CD4-positive, alpha-beta T cell treated with Interleukin-17A for 4 hours (primary cell): ENCODE data around the gene CCDC157.
"Not testable (repeated sequence)": the region's sequence is repeated elsewhere in the genome, so short reads cannot be mapped to it uniquely, and the experiment has no call there.

ENCODE experiments used
- DNase-seq: peaks from one replicate; pipeline ENCODE4 v3.0.0-alpha.2; 2020; ENCODE audit warnings: mixed read lengths

The CCDC157 gene

DNA sequence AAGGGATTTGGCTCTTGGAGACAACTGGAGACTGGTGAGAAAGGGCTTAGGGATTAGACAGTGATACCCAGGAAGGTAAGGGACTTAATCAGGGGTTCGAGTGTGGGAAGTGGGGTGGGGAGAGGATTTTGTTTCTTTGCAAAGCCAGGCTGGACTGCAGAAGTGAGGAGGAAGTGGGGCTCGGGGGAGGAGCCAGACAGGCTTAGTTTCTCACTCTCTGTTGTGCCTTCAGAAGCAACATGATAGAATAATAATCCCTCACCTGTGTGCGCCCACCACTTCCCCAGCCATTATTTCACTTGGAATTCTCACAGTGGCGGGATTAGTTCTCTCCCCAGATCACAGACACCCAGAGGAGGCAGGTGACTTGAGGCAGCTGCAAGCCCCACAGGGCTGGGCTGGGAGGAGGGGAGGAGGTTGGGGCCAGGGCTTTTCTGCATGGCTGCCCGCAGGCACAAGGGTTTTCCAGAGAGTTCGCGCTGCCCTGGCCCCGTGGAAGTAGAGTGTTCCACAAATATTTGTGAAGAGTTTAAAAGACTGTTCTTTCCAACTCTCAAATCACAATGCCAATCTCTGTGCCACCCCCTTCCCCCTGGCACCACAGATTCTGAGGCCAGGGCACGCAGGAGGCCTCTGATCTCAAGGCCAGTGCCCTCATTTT is 36.0 kb downstream of the CCDC157 start:
- peak; percentile 31 for DNase-seq

DNA sequence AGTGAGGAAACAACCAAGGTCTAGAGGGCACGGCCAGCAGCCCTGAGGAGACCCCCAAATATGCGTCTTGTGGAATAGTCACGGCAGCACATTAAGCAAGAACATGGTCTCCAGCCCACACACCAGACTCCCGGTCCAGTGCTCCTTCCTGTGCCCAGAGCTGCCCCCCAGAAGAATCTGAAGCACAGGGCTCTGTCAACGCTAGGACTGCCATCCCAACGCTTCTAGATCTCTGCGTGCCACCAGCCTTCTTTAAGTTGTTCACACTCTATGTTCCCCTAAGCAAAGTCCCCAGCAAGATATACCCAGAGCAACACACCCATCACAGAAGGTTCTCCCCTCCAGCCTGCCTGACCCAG is 36.5 kb downstream of the CCDC157 start:
- no peak for DNase-seq

DNA sequence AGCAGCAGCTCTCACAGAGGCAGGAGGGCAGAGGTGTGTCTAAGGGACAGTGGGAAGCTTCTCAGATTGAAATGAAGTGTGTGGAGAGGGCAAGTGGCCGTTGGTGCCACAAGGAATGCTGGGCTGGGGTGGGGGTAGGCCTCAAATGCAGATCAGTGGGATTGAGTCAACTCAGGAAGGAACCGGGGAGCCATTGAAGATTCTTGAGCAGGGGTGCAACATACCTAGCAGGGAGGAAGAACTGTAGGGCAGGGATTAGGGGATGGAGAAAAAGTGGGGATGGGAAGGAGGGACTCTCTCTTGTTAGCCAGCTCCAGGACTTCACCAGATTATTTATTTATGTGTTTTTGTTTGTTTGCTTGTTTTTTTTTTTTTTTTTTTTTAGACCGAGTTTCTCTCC is 37.1 kb downstream of the CCDC157 start:
- DNase-seq: no peak

DNA sequence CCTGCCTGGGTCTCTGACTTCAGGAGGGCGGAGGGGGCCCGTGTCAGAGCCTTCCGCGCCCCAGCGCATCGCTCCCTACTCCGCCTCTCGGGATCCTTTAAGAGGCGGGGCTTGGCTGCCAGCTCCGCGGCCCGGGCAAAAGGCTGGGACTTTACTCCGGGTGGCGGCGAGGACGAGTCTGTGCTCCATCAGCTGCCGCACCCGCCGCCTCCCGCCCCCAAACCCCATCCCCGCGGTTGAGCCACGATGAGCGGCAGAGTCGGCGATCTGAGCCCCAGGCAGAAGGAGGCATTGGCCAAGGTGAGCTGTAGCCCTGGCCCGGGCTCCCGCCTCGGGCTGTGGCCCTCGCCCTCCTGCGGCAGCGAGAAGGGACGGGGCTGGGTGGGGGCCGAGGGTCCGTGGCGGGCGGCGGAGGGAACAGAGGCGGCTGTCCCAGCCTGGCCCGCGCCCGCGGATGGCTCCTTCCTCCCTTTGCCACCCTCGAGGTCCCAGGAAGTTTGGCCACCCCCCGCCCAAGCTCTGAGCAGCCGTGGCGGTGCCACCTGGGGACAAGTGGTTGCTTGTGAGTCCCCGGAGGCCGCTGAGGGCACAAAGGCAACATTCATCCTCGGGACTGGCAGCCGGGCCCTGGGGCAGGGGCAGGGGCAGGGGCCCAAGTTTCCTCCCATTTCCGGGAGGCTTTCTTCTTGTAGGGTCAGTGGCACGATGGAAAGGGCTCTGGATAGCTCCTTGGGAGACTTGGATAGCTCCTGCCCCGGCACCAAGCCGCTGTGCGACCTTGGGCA is 40.3 kb downstream of the CCDC157 start, which contains the start of gene SEC14L2:
Gene SEC14L2, plus strand, starts transcription at position 148 of the 785 bp plus-strand sequence. Its CDS starts 99 bp downstream, at position 247.
- DNase-seq: peak; percentile 78

DNA sequence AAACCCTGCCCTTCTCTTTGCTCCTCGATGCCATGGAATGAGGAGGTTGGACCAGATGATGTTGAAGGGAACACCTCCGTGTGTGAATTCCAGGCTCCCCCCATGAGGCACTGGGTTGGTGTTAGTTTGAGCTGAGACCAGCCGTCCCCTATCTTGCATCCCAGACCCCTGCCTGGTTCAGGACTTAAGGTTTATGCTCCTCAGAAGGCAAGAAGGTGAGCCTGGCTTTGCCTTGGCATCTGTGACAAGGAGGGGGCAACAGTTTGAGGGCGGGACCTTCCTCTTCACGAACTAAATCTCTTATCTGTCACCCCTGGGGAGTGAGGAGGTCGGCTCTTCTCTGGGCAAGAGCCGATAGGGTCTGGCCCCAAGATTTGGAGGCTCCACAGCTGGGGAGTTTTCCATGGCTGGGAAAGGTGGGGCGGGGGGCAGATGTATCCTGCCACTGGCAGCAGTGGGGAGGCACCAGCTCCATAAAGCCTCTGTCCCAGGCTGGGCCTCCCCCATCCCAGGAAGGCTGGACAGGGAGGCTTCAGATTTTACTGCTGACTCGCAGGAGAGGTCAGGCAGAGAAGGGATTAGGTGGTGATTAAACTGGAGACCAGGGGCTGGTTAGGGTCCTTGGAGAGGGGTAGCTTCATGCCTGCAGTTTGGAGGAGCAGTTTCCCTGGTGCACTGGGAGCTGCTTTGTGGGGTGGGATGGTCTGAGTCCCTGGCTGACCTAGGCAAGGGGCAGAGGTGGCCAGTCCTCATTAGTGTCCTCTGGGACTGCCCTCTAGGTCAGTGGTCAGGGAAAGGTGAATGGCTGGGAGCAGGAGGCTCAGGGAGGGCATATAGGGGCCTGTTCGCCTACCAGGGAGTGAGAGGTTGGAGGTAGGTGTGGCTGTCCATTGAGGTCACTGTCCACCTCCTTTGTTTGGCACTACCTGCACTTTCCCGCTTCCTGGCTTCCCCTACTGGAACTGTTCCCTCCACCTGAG is 41.1 kb downstream of the CCDC157 start:
- peak; percentile 24 for DNase-seq

DNA sequence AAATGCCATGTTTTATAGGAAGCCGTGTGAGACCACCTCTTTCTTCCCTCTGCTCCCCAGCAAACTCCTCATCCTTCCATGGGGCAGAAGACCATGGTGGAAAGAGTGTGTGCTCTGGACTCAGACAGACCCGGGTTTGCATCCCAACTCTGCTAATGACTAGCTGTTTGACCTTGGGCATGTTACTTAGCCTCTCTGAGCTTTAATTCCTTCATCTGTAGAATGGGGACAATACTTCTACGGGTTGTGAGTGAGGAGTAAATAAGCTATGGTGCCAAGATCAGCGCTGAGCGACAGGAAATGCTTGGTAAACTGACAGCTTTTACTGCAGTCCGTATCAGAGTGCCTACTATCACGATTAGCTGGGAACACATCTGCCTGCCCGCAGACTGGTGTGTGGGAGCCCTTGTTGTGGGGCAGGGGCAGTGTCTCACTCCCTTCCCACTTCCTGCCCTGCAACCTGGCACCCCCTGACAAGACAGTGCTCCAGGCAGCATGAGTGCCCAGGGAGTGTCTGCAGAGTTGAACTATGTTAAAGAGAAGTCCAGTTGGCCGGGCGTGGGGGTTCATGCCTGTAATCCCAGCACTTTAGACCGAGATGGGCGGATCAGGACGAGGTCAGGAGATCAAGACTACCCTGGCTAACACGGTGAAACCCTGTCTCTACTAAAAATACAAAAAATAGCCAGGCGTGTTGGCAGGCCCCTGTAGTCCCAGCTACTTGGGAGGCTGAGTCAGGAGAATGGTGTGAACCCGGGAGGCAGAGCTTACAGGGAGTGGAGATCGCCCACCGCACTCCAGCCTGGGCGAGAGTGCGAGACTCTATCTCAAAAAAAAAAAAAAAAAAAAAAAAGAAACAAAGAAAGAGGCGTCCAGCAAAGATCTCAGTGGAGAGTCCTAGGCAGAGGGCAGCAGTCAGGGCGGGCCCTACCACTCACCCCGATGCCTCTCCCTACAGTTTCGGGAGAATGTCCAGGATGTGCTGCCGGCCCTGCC is 42.2 kb downstream of the CCDC157 start:
- DNase-seq: peak; percentile 41

DNA sequence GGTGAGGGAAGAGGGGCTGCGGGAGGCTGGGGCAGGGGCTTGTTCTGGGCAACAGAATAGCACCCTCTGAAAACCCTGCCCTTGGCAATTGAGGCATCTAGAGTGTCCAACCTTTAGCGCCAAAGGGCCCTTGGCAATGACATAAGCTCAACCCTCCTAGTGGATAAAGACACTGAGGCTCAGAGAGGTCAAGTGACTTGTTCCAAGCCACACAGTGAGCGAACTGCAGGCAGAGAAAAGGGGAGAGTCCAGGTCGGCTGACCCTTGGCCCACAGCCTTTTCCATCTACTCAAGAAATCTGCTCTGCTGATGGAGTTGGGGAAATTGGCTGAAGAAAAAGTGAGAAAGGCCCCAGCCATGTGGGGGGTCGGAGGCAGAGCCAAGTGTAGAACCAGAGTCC is 42.9 kb downstream of the CCDC157 start:
- no peak for DNase-seq

DNA sequence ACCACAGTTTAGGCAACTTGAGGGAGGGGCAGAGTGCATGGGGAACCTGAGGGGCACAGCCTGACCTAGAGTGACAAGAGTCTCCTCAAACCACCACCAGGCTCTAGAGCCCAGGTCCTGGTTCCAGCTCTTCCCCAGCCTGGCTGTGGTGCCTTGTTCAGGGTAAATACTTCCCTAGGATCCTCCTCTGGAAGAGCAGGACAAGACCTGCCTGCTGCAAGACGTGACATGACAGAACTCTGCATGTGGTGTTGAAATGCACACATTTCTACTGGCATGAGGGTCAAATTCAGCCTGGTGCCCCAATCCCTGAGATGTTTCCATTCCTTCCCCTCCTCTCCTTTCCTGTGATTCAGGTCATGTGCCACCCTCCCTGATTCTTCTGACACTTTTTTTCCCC is 43.4 kb downstream of the CCDC157 start:
- no peak for DNase-seq

DNA sequence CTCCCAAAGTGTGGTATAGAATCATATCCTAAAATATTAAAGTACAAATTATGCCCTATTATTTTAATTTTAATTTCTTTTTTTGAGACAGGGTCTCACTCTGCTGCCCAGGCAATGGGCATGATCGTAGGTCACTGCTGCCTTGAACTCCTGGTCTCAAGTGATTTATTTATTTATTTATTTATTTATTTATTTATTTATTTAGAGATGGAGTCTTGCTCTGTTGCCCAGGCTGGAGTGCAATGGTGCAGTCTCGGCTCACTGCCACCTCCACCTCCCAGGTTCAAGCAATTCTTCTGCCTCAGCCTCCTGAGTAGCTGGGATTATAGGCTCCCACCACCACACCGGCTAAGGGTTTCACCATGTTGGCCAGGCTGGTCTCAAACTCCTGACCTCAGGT is 44.2 kb downstream of the CCDC157 start:
- not testable (repeated sequence) for DNase-seq

DNA sequence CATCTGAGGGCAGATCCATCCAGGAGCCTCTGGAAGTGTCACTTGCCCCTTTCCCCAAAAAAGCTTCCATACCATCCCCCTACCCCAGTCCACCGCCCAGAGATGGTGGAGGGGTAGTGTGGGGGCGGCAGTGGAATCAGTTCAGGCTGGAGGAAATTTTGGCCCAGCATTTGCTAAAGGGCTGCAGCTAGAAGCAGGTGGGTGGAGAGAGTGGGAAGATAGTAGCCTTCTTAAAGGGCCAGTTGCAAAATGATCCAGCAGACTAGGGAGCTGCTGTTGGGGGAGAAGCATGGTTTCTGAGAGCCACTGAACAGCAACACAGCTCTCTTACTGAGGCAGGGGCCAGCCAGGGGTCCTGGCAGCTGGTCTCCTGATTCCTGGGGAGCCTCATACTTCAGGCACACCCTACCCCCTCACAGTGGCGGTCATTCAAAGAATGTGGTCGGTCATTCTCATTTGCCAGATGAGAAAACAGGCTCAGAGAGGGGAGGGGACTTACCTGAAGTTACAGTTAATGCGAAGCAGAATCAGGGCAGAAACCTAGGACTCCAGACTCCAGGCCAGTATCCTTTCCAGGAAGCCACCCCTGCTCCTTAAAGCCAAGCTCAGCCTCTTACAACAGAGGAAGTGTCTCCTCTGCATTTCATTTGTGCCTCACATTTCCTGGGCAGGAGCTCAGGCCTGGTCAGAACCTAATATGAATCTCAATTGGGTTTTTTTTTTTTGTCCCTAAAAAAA is 45.4 kb downstream of the CCDC157 start:
- DNase-seq: no peak

DNA sequence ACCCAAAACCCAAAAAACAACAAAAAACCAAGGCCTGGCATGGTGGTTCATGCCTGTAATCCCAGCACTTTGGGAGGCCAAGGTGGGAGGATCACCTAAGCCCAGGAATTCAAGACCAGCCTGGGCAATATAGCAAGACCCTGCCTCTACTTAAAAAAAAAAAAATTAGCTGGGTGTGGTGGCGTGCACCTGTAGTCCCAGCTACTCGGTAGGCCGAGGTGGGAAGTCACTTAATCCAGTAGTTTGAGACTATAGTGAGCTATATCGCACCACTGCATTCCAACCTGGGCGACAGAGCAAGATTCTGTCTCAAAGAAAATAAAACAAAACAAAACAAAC is 45.9 kb downstream of the CCDC157 start:
- DNase-seq: not testable (repeated sequence)

DNA sequence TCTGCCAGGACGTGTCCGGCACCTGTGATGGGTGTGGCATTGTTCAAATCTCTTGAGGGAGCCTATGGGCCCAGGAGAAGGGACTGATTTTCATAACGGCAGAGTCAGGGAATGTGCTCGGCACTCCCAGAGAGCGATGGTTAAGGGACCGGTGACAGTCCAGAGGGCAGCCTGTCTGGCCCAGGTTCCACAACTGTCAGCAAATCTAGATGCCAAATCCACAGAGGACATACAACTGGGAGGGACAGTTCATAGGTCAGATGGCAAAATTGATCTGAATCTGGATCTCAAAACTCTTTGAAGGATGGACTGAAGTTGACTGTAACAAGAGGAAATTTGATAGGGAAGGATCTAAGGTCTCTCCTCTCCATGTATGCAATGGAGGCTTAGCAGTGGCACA is 47.5 kb downstream of the CCDC157 start:
- DNase-seq: no peak

DNA sequence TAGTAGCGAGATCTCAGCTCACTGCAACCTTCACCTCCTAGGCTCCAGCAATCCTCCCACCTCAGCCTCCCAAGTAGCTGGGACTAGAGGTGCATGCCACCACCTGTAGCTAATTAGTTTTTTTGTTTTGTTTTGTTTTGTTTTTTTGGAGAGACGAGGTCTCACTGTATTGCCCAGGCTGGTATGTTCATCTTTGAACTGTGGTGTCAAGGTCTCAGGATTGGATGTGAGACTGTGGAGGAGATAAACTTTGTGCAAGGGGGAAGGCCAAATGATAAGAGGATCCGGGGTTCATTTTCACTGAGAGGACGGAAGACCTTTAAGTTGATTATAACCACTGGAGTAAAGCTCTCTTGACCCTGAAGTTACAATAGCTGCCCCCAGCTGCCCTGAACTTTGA is 48.9 kb downstream of the CCDC157 start:
- no peak for DNase-seq

DNA sequence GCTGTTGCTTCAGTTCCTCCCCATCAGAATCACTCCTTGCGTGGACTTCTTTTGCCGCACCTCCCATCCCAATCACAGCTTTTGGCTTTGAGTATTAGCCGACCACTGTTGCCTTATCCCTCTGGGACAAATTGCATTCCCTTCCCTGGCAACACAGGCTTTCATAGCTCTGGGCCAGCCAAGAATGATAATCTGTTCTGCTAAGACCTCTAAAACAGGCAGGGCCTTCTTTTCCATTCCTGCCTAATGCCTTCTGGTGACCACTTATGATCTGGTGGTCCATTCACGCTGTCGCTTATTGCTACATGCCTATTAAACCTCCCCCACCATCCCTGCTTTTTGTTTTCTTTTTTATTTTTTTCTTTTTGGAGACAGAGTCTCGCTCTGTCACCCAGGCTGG is 49.6 kb downstream of the CCDC157 start:
- DNase-seq: no peak

DNA sequence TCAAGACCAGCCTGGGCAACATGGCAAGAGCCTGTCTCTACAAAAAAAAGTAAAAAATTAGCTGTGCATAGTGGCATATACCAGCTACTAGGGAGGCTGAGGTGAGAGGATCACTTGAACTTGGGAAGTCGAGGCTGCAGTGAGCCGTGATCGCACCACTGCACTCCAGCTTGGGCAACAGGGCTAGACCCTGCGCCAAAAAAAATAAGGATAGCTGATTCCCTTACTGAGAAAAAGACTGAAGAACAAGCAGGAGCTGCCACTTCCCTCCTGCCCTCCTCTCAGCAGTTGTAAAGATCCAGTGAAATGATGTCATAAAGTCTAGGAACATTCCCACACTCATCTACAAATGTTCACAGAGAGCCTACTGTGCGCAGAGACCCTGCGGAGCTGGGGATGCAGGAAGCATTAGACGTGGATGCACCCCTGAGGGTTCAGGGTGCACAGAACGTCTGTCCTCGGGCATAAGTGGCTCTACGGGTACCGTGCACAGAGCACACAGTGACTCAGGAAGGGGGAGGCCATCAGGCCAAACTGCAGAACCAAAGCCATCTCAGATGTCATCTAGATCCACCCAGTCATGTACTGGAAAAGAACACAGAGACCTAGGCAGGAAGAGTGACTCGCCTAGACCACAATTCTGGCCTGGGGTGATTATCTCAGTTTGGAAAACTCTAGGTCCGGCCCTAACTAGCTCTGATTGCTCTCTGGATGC is 51.7 kb downstream of the CCDC157 start:
- no peak for DNase-seq

DNA sequence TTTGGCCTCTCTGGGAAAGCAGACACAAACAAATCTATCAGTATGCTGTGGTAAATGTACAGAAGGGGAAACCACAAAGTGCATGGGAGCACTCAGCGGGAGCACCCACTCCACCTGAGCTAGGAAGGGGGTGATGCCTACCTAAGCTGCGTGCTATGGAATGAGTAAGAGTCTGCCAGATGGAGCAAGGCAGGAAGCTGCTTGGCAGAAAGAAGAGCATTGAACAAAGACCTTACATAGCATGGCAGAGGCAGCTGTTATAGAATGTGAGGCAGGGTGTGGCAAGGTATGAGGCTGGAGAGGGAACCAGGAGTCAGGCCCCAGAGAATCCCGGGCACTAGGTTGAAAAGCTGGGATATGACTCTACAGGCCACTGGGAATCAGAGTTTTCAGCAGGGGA is 55.0 kb downstream of the CCDC157 start:
- peak; percentile 16 for DNase-seq

DNA sequence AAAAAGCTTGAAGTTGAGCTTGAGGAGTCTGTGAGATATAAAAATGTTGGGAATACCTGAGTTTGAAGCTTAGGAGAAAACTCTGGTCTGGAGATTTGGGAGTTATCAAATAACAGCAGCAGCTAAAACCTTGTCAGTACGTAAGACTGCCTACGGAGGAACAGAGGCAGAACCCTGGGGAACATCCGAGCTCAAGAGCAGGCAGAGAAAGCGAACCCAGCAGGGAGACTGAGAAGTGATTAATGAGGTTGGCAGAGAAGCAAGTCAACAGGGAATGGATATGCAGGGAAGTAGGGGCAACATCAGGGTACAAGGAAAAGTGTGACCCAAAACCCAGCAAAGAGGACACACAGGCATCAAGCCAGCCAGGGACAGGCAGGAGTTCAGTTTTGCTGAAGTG is 56.2 kb downstream of the CCDC157 start:
- no peak for DNase-seq

DNA sequence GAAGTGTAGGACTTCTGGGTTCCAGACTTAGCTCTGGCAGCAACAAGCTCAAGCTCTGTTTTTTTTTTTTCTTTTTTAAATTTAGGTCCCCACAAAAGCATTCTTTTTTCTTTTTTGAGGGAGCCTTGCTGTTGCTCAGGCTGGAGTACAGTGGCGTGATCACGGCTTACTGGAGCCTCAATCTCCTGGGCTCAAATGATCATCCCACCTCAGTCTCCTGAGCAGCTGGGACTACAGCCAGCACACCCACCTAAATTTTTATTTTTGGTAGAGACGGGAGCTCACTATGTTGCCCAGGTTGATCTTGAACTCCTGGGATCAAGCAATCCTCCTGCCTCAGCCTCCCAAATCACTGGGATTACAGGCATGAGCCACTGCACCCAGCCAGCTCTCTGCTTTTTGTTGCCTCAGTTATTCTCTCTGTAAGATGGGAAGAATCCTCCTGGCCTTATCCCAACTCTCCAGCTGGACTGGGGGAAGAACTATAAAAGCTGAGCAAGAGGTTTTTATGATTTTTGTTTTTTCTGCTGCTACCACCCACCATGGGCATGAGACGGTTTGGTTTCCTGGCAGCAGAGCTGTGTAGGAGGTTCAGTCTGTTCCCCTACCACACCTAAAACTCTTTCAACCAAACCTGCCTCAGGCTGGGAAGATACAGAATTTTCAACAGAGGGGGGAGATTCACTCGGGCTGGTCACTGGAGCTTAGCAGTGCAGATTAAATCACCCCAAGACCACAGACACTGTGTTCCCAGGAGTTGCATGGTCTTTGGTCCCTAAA is 57.1 kb downstream of the CCDC157 start:
- peak; percentile 36 for DNase-seq

DNA sequence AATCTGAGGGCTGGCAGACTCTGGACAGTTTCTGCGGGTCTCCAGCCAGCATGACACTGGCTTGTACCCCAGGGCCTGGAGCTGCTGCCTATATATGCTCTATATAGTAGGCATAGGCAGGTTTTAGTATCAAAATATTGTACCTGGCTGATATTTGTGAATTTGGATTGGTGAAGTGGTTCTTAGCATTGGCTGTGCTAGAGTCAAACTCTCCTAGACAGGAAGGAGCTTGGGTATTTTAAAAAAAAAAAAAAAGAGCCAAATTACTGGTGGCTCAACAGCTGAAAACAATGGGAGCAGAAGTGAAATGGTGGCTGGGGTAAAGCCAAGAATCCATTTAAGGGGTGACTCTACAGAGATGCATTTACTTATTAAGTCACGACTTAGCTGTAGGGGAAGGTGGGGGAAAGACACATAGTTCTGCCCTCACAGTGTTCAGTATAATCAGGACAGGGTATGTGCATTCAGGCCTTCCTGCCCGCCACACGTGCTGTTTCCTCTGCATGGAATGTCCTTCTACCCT is 57.8 kb downstream of the CCDC157 start:
- DNase-seq: no peak

DNA sequence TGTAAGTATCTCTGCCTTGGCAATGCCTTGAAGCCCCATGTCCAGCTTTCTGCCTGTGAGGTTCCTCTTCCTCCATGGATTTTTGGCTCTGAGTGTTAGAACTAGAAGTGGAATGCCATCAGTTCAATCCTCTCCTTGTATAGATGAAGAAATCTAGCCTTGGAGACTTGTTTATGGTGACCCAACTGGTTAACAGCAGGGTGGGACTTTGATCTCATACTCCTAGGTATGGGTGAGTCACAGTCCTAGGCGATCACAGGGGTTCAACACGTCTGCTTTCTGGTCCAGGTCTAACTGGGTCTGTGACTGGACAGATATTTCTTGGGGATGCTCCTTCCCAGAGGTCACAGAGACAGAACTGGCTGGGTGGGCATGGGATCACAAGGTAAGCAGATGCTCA is 59.6 kb downstream of the CCDC157 start:
- DNase-seq: no peak
